ENCODE results near the gene CTDP1.
"Not testable (repeated sequence)": the region's sequence is repeated elsewhere in the genome, so short reads cannot be mapped to it uniquely, and the experiment has no call there.

The CTDP1 gene

GRCh38 chr18:79714531-79715240 is 35.1 kb downstream of the CTDP1 start:
- TF ChIP-seq CTCF (IDR thresholded peaks at IDR 0.05; ENCODE audit: control insufficient read depth, insufficient read depth, low read depth, low read length, missing control alignments), result no peak
- H3K4me3 ChIP-seq (ENCODE audit: control insufficient read depth, low read depth, low read length), result no peak overlapping the region
- no peak for DNase-seq (ENCODE audit: low read depth)

GRCh38 chr18:79715280-79715679 is 35.7 kb downstream of the CTDP1 start:
- TF ChIP-seq CTCF (IDR thresholded peaks at IDR 0.05; ENCODE audit: control insufficient read depth, insufficient read depth, low read depth, low read length, missing control alignments), result no peak
- no peak overlapping the region for H3K4me3 ChIP-seq (ENCODE audit: control insufficient read depth, low read depth, low read length)
- DNase-seq (ENCODE audit: low read depth), result no peak

- TF ChIP-seq CTCF (IDR thresholded peaks at IDR 0.05; ENCODE audit: control insufficient read depth, insufficient read depth, low read depth, low read length, missing control alignments), result no peak
- no peak overlapping the region for H3K4me3 ChIP-seq (ENCODE audit: control insufficient read depth, low read depth, low read length)
- no peak for DNase-seq (ENCODE audit: low read depth)
Observed at GRCh38 chr18:79717059-79717458, 37.5 kb downstream of the CTDP1 start.

GRCh38 chr18:79717555-79718074 is 38.0 kb downstream of the CTDP1 start:
- no peak for TF ChIP-seq CTCF (IDR thresholded peaks at IDR 0.05; ENCODE audit: control insufficient read depth, insufficient read depth, low read depth, low read length, missing control alignments)
- DNase-seq (ENCODE audit: low read depth), result no peak
- H3K4me3 ChIP-seq (ENCODE audit: control insufficient read depth, low read depth, low read length), result no peak overlapping the region

- H3K4me3 ChIP-seq (ENCODE audit: control insufficient read depth, low read depth, low read length), result no peak overlapping the region
- no peak for TF ChIP-seq CTCF (IDR thresholded peaks at IDR 0.05; ENCODE audit: control insufficient read depth, insufficient read depth, low read depth, low read length, missing control alignments)
- DNase-seq (ENCODE audit: low read depth), result no peak
Observed at GRCh38 chr18:79718126-79718525, 38.5 kb downstream of the CTDP1 start.

- DNase-seq (ENCODE audit: low read depth), result no peak
- no peak for TF ChIP-seq CTCF (IDR thresholded peaks at IDR 0.05; ENCODE audit: control insufficient read depth, insufficient read depth, low read depth, low read length, missing control alignments)
- no peak overlapping the region for H3K4me3 ChIP-seq (ENCODE audit: control insufficient read depth, low read depth, low read length)
Observed at GRCh38 chr18:79718878-79719477, 39.4 kb downstream of the CTDP1 start.

GRCh38 chr18:79719478-79720358 is 40.1 kb downstream of the CTDP1 start:
- not testable (repeated sequence) for DNase-seq (ENCODE audit: low read depth); H3K4me3 ChIP-seq (ENCODE audit: control insufficient read depth, low read depth, low read length)

All from AG09309 (cell line).